AG04450 (cell line): ENCODE measurements around the gene SKIC8. TPM values are rescaled to one million over a fixed set of nuclear protein-coding genes. Genes with fewer than 3 reads are reported as not detected.

ENCODE experiments used
- CTCF ChIA-PET: fragments of 300-600, 350-600 bp; formaldehyde crosslinking; extraction: SDS; loops from one replicate; lab custom pipeline; 2022; ENCODE audit warnings: antibody characterized with exemption, inconsistent platforms; lab: Charles Lee
- POLR2A ChIA-PET: fragments of 350-600 bp; formaldehyde crosslinking; extraction: SDS; loops from one replicate; lab custom pipeline; 2021; ENCODE audit warnings: antibody characterized with exemption, inconsistent platforms; lab: Yijun Ruan, JAX
- DNase-seq: peaks from one replicate; pipeline ENCODE4 v3.0.0-alpha.2; 2011; ENCODE audit warnings: low read depth, low spot score
- H3K27ac ChIP-seq: one replicate; pipeline ENCODE4 v1.5.1; 2012; ENCODE audit warnings: low read depth, low read length, control low read depth
- H3K27me3 ChIP-seq: one replicate; pipeline ENCODE4 v1.6.0; 2012; ENCODE audit warnings: low read length; ENCODE audit not compliant: control insufficient read depth, insufficient read depth
- H3K4me3 ChIP-seq: 2 replicates; pipeline ENCODE4 v1.5.1; 2011; ENCODE audit warnings: mild to moderate bottlenecking, low read depth, low read length, control low read depth
- H3K9me3 ChIP-seq: 2 replicates; pipeline ENCODE4 v1.5.1; 2012; ENCODE audit warnings: low read length; ENCODE audit not compliant: control insufficient read depth, insufficient read depth
- polyA plus RNA-seq: library from polyadenylated mRNA; depleted of rRNA; stranded (reverse); fragments of >200 nt; gene quantifications from 2 replicates; pipeline ENCODE4 v1.2.3, GENCODE V29; 2011
- TF ChIP-seq, protein P1 (sequence below): IDR thresholded peaks from 2 replicates; pipeline ENCODE4 v1.5.1; 2011; ENCODE audit warnings: low read depth, low read length, control low read depth, inconsistent platforms

SKIC8 gene
- polyA plus RNA-seq, 1 experiment, result 92.0 TPM

DNA sequence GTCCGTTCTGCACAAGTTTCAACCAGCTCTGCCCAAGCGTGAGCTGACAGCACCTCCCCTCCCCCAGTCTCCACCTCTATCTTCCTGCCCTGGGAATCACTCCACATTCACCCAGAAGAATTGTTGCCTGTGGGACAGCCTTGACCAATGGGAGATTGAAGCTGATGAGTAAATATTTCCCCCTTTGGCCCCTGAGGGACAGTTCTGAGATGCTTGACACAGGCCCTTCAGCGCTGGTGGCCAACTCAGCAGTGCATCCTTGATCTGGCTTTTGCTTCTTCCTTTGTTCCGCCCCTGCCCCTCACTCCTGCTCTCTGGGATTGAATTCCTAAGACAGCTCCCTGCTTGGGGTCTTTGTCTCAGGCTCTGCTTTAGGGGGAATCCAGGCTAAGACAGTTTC, 13.1 kb upstream of the SKIC8 start:
- DNase-seq, result no peak
- Histone ChIP-seq H3K4me3 (no peak overlapping the region), H3K27me3 (peaks cover 18% of the 10 kb centered on the region), H3K9me3 (no peaks in the 10 kb centered on the region), H3K27ac (no peak overlapping the region)
- POLR2A ChIA-PET, result no interaction called here
- CTCF ChIA-PET, result interaction anchor here (0.7 to 7.5 kb wide), 3 partner anchors 105 to 172 kb away, joined by 4 to 58 read pairs (median 4); no protein-coding TSS in a partner anchor
- TF ChIP-seq, protein P1, sequence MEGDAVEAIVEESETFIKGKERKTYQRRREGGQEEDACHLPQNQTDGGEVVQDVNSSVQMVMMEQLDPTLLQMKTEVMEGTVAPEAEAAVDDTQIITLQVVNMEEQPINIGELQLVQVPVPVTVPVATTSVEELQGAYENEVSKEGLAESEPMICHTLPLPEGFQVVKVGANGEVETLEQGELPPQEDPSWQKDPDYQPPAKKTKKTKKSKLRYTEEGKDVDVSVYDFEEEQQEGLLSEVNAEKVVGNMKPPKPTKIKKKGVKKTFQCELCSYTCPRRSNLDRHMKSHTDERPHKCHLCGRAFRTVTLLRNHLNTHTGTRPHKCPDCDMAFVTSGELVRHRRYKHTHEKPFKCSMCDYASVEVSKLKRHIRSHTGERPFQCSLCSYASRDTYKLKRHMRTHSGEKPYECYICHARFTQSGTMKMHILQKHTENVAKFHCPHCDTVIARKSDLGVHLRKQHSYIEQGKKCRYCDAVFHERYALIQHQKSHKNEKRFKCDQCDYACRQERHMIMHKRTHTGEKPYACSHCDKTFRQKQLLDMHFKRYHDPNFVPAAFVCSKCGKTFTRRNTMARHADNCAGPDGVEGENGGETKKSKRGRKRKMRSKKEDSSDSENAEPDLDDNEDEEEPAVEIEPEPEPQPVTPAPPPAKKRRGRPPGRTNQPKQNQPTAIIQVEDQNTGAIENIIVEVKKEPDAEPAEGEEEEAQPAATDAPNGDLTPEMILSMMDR, result no peak

DNA sequence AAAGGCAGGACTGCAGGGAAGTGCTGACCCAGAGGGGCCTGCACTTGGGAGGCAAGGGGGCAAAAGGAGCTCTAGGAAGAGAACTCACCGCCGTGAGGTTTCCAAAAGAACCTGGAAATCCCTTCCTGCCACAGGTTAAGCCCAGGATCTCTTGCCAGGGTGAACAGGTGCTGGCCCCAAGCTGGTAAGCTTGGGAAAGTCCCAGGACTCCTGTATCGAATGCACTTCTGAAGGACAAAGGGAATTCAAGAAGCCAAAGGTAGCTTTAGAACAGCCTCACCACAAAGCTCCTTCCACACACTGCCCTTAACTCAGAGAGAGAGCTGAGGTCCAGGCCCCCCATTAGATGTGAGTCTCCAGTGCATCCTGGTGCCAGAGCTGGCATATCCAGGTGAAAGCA, 11.9 kb upstream of the SKIC8 start:
- ChIA-PET POLR2A (no interaction called here), CTCF (interaction anchor here (7.5 to 9.1 kb wide), 2 partner anchors 106 to 111 kb away, joined by 58 to 112 read pairs; no protein-coding TSS in a partner anchor)
- DNase-seq, result no peak
- Histone ChIP-seq H3K27ac (no peak overlapping the region), H3K27me3 (peaks cover 18% of the 10 kb centered on the region), H3K4me3 (no peak overlapping the region), H3K9me3 (no peaks in the 10 kb centered on the region)
- TF ChIP-seq, protein P1, result no peak

DNA sequence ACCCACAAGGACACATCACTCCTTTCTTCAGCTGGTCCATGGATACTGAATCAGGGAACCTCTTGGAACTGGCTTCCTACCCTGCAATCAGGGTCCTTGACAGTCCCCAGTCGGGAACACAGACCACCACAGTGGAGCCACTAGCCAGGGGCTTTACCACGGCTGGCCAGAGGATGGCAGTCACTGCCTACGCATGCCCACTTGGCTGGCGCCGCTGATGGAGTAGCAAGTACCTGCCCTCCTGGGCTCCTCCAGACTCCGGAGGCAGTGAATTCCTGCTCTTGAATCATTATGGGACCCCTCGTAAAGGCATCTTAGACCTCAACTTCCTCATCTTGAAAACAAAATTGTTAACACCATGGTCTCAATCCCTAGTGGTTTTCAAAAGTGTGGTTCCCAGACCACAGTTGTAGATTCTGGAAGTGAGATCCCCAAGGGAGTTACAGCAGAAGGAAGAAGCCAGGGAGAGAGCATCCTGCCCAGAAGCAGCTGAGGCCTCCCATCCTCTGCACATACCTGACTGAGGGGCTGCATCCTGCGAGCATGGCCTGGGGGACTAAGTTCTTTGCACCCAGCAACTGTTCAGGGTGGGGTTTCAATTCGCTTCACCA, 9.1 kb upstream of the SKIC8 start:
- peaks cover 7% of the 10 kb centered on the region; the same call in 1 of the 2 replicates for H3K9me3 ChIP-seq
- CTCF ChIA-PET, result interaction anchor here (0.7 to 9.1 kb wide), 17 partner anchors 8 to 401 kb away, joined by 3 to 112 read pairs (median 4); partner anchors contain the start of genes IREB2 and SKIC8
- H3K27me3 ChIP-seq, result peaks cover 7% of the 10 kb centered on the region
- H3K4me3 ChIP-seq, result no peak overlapping the region
- TF ChIP-seq, protein P1, result peak; percentile 95
- POLR2A ChIA-PET, result no interaction called here
- DNase-seq, result peak; percentile 33
- no peak overlapping the region for H3K27ac ChIP-seq

DNA sequence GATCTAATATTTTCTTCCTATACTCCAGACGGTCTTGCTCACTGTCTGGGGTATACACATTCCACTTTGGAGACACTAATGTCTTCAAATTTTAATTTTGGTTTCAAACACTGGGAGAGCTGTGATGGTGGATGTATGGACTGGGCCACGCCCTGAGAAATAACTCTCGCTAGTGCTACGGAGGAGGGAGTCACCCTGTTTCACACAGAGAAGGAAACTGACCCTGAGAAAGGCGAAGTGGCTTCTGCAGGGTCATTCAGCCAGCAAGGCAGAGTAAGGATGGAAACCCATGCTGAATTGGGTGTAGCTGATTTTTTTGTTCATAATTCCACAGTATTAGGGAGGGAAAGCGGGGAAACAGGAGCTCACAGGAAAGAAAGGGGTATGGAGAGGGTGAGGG, 8.6 kb upstream of the SKIC8 start:
- POLR2A ChIA-PET, result no interaction called here
- H3K27me3 ChIP-seq, result peaks cover 7% of the 10 kb centered on the region
- CTCF ChIA-PET, result interaction anchor here (0.7 to 9.1 kb wide), 16 partner anchors 7 to 402 kb away, joined by 3 to 112 read pairs (median 4); partner anchors contain the start of genes IREB2 and SKIC8
- peaks cover 7% of the 10 kb centered on the region; the same call in 1 of the 2 replicates for H3K9me3 ChIP-seq
- H3K27ac ChIP-seq, result no peak overlapping the region
- H3K4me3 ChIP-seq, result no peak overlapping the region
- no peak for DNase-seq
- TF ChIP-seq, protein P1, result no peak

DNA sequence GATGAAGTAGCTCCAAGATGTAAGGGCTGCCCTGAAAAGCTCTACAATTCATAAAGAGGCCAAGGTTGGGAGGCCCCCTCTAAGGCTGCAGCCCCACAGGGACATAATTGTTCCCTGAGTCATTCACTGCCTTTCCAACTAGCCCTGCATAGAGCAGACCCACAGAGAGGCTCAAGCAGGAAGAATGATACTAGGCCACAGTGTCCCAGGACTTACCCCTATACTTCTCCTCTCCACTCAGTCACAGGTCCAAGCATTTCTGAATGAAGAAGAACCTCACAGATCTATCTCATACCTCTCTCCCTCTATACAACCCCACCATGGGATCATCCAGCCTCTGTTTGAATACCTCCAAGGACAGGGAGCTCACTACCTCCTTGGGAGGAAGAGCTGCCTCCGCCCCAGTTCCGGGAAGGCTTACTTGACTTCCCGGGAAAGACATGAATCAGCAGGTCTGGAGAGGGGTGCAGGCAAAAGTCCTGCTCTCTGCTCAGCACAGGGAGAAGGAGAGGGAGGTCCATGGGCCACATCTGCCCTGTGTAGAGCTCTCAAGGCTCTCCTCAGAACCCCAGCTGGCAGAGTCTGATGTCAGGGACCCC, 6.9 kb upstream of the SKIC8 start:
- H3K4me3 ChIP-seq, result no peak overlapping the region
- ChIA-PET POLR2A (interaction anchor here (0.6 kb wide), 2 partner anchors 24 to 132 kb away, joined by 3 read pairs; partner anchors contain the start of gene IREB2), CTCF (interaction anchor here (0.7 to 9.1 kb wide), 4 partner anchors 98 to 121 kb away, joined by 3 to 112 read pairs (median 32); no protein-coding TSS in a partner anchor)

More for the DNA sequence above, 6.9 kb upstream of the SKIC8 start:
- peak; percentile 27 for DNase-seq
- H3K9me3 ChIP-seq, result peaks cover 7% of the 10 kb centered on the region; the same call in 1 of the 2 replicates
- peaks cover 3% of the 10 kb centered on the region for H3K27me3 ChIP-seq
- peak overlapping the region; percentile 39 for H3K27ac ChIP-seq
- TF ChIP-seq, protein P1, result no peak
